ENCODE measurements around the gene SPATA31E1.
"Not testable (repeated sequence)": the region's sequence is repeated elsewhere in the genome, so short reads cannot be mapped to it uniquely, and the experiment has no call there.

Gene SPATA31E1

DNA sequence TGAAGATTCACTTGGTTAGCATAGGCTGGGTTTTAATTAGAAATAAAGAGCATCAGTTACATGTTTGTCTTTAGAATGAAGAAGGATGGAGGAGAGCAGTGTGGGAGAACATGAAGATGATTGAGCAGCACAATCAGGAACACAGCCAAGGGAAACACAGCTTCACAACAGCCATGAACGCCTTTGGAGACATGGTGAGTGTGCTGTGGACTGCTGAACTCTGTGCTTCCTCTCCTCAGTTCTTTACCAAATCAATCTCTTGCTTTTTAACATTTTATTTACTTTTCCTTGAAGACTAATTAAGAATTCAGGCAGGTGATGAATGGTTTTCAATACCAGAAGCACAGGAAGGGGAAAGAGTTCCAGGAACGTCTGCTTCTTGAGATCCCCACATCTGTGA lies 38.2 kb upstream of the SPATA31E1 start:
- TF ChIP-seq, protein P1, sequence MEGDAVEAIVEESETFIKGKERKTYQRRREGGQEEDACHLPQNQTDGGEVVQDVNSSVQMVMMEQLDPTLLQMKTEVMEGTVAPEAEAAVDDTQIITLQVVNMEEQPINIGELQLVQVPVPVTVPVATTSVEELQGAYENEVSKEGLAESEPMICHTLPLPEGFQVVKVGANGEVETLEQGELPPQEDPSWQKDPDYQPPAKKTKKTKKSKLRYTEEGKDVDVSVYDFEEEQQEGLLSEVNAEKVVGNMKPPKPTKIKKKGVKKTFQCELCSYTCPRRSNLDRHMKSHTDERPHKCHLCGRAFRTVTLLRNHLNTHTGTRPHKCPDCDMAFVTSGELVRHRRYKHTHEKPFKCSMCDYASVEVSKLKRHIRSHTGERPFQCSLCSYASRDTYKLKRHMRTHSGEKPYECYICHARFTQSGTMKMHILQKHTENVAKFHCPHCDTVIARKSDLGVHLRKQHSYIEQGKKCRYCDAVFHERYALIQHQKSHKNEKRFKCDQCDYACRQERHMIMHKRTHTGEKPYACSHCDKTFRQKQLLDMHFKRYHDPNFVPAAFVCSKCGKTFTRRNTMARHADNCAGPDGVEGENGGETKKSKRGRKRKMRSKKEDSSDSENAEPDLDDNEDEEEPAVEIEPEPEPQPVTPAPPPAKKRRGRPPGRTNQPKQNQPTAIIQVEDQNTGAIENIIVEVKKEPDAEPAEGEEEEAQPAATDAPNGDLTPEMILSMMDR (IDR thresholded peaks at IDR 0.05; ENCODE audit: insufficient read depth, low read depth, low read length, missing control alignments), result no peak
- DNase-seq (ENCODE audit: low read depth), result no peak
- no peak overlapping the region for H3K4me3 ChIP-seq (ENCODE audit: low read depth, low read length)

DNA sequence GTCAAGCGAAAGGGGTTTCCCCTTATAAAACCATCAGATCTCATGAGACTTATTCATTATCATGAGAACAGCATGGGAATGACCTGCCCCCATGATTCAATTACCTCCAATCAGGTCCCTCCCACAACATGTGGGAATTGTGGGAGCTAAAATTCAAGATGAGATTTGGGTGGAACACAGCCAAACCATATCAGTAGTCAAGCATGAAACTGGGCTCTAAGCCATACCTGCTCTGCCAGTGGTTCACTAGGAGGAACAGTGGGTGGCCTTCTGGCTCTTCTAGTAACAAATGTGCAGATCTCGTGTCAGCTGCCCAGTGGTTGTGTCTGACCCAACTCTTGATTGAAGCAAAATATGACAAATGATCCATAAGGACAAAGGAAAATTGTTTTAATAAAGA lies 34.9 kb upstream of the SPATA31E1 start:
- not testable (repeated sequence) for DNase-seq (ENCODE audit: low read depth)

DNA sequence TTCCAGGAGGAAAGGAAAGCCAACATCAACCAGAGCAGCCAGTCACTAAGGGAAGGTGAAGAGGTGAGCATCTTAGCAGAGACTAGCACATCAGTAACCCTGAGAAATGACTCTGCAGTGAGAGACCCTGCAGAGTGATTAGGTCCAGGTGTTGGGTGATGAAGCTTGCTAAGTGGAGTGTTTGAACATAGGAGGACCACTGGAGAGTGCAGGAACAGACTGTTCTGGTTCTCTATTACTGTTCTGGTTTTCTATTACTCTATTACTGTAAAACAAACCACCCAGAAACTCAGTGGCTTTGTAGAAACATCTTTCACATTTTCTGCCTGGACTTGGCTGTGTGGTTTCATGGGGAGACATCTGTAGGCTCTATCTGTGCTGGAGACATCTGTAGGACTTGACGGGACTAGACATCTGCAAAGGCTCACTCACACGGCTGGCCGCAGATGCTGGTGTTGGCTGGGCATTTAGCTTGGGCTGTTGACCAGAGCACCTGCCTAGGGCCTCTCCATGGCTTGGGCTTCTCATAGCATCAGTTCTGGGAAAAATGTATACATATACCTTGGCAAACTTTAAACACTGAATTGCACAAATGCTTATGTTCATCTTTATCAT lies 33.4 kb upstream of the SPATA31E1 start:
- TF ChIP-seq, protein P1 (IDR thresholded peaks at IDR 0.05; ENCODE audit: insufficient read depth, low read depth, low read length, missing control alignments), result no peak
- no peak for DNase-seq (ENCODE audit: low read depth)
- no peak overlapping the region for H3K4me3 ChIP-seq (ENCODE audit: low read depth, low read length)

More for the DNA sequence above, 34.9 kb upstream of the SPATA31E1 start:
- H3K4me3 ChIP-seq (ENCODE audit: low read depth, low read length), result not testable (repeated sequence)

DNA sequence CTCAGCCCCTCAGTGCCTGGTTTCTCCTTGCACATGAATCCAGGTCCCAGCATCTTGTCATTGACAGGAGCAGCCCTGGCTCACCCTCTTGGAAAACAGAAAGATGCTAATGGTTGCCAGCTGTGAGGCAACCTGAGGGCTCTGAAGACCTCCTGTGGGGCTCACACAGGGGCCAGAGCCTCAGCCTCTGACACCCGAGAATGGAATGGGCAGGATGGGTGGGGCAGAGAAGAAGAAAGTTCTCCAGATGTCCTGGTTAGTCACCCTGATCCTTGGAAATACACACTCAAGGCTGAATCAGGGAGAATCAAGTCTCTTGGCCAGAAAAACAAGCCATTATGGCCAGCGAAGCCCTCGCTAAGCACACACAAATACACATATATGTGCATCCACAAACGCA lies 32.3 kb upstream of the SPATA31E1 start:
- no peak for DNase-seq (ENCODE audit: low read depth)
- TF ChIP-seq, protein P1 (IDR thresholded peaks at IDR 0.05; ENCODE audit: insufficient read depth, low read depth, low read length, missing control alignments), result no peak
- H3K4me3 ChIP-seq (ENCODE audit: low read depth, low read length), result no peak overlapping the region

DNA sequence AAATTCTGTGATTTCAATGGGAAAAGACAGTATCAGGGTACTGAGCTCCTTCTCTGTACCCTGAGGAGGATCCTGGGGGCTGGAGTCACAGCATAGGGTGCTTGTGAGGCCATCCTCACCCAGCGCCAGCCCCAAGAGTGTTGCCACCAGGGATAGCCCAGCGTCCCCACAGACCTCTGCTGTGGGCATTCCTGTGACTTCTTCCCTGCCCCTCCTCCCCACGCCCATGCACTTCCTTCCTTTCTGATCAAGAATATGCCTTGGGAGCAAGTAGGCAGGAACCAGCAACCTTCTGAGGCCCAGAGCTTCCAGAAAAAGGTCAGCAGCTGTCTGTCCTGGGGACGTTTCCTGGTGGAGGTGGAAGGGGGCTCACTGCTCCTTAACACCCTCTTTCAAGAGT lies 31.5 kb upstream of the SPATA31E1 start:
- H3K4me3 ChIP-seq (ENCODE audit: low read depth, low read length); DNase-seq (ENCODE audit: low read depth): not testable (repeated sequence)

DNA sequence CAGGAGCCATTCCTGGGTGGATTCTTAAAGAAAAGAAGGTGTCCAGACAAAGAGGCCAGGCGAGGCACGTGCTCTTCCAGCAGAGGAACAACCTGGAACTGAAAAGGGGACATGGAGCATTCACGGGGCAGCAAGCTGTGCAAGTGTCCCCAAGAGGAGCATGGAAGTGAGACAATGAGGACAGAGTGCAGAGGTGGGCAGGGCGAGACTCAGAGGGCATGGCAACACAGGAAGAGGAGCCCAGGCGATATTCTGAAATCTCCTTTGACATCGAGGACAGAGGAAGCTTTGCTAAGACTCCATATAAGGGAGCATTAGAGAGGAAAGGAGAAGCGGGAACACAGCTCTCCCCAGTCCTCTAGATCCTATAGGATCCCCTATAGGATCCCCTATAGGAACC lies 29.4 kb upstream of the SPATA31E1 start:
- TF ChIP-seq, protein P1 (IDR thresholded peaks at IDR 0.05; ENCODE audit: insufficient read depth, low read depth, low read length, missing control alignments), result no peak
- DNase-seq (ENCODE audit: low read depth), result no peak
- no peak overlapping the region for H3K4me3 ChIP-seq (ENCODE audit: low read depth, low read length)

DNA sequence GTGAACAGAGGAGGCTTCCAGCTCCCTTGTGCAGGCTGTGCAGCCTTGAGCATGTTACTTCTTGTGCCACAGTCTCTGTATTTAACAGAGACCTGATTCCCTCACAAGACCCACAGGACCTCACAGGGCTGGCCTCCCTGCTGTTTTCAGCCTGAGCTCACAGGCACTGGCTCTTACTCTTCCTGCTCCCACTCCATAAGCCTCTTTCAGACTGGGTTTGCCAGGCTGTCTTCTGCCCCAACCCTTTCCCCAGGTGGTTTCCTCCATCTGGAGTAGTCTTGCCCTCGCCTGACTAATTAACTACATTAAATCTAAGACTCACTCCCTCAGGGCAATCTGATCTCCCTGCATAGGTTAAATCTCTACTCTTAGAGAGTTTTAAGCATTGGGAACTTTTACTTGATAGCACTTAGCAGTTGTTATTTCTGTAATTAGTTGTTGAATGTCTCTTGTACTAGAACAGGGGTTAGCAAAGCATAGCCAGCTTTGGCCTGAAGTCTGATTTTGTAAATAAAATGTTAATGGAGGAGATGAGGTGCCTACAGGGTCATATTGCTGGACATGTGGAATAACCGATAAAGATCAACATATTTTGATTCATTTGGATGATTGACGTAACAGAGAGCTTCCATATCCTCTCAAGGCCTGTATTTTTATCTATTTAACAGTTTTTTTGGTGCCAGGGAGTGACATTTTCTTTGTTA lies 28.6 kb upstream of the SPATA31E1 start:
- DNase-seq (ENCODE audit: low read depth), result no peak
- no peak overlapping the region for H3K4me3 ChIP-seq (ENCODE audit: low read depth, low read length)
- TF ChIP-seq, protein P1 (IDR thresholded peaks at IDR 0.05; ENCODE audit: insufficient read depth, low read depth, low read length, missing control alignments), result no peak

DNA sequence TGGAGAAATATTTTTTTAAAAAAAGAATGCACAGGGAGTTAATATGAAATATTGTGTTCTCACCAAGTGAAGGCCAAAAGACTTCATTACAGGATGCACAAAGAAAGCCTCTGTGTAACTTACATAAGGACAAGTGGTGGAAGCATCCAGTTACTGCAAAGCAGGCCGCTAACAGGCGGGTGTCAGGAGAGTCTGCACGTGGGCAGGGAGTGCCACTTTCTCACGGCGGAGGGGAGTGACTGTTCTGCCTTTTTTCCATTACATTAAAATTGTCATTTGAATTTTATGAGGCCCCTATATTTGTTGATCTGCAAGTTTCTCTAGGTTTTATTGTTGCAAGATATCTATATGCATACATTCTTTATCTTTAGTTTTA lies 28.1 kb upstream of the SPATA31E1 start:
- TF ChIP-seq, protein P1 (IDR thresholded peaks at IDR 0.05; ENCODE audit: insufficient read depth, low read depth, low read length, missing control alignments), result no peak
- no peak overlapping the region for H3K4me3 ChIP-seq (ENCODE audit: low read depth, low read length)
- DNase-seq (ENCODE audit: low read depth), result no peak

Measured in GM12865 (cell line).